ENCODE data around the gene CEP192. TPM values are rescaled to one million over a fixed set of nuclear protein-coding genes. Genes with fewer than 3 reads are reported as not detected.

The CEP192 gene
- total and polyA plus RNA-seq, 2 of the 4 experiments (the other 2 are of a cell fraction), result 17.2 to 29.0 TPM

DNA sequence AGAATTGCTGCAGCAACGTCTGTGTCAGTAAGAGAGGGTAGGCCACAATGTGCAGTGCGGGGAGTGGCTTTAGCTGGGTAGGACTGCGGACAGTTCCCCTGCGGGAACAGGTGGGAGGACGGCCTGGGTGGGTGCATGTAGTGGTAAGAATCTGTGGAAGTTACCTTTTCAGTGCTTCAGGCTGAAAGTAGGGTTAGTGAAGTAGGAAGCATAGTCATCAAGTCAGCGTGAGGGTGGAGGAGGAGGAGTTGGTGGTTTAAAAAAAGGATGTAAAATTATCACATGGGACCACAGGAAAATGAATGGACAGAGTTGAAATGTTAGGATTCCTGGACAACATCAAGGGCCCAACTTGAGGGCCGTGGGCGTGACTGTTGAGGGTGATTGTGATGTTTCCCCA, 13.2 kb downstream of the CEP192 start:
- no peak overlapping the region for H2BK20ac ChIP-seq (ENCODE audit: low read depth, low read length)
- H4K20me1 ChIP-seq (ENCODE audit: insufficient read depth, low read length), result peaks cover 4% of the 10 kb centered on the region; the same call in 1 of the 2 replicates
- no peak overlapping the region for H4K91ac ChIP-seq (ENCODE audit: insufficient read depth, low read depth, low read length)
- H3K4me1 ChIP-seq (ENCODE audit: control insufficient read depth, insufficient read depth, low read length), result no peaks in the 10 kb centered on the region
- H3K4me3 ChIP-seq (ENCODE audit: insufficient read depth, low read depth, low read length), result no peak overlapping the region
- no peaks in the 10 kb centered on the region for H3K9me3 ChIP-seq (ENCODE audit: control insufficient read depth, insufficient read depth, low read length)
- ChIA-PET POLR2A (ENCODE audit: unreplicated experiment) (no interaction called here), CTCF (interaction anchor here (0.6 to 2.2 kb wide), 2 partner anchors 59 to 155 kb away, joined by 4 to 8 read pairs; no protein-coding TSS in a partner anchor)
- intact Hi-C loops (cut with micrococcal nuclease) (loop anchor here (10.0 kb wide), 1 partner anchor 530 kb away; no protein-coding TSS in a partner anchor), in situ Hi-C loops (cut with MboI; ENCODE audit: low sequenced_read_pairs) (loop anchor here (25.0 kb wide), 1 partner anchor 633 kb away; no protein-coding TSS in a partner anchor), dilution Hi-C loops (cut with HindIII; ENCODE audit: low sequenced_read_pairs, unreplicated experiment) (no loop called here)
- no peak overlapping the region for H2AFZ ChIP-seq (replicated peaks; ENCODE audit: low read length, poor library complexity)
- H3K9me1 ChIP-seq (ENCODE audit: insufficient read depth, low read length), result peaks cover 11% of the 10 kb centered on the region; the same call in 1 of the 2 replicates
- H3K14ac ChIP-seq (replicated peaks; ENCODE audit: low read depth, low read length), result no peak overlapping the region
- no peak overlapping the region for H3K18ac ChIP-seq (ENCODE audit: low read depth, low read length)
- no peak overlapping the region for H2BK5ac ChIP-seq (ENCODE audit: low read depth, low read length, poor library complexity, severe bottlenecking)
- TF ChIP-seq CEBPB (IDR thresholded peaks at IDR 0.05; ENCODE audit: low read depth, low read length) (no peak), POLR2A (IDR thresholded peaks at IDR 0.05; ENCODE audit: low read depth, low read length) (no peak), FOS (IDR thresholded peaks at IDR 0.05; ENCODE audit: low read depth, low read length) (no peak)
- TF ChIP-seq, protein P1, sequence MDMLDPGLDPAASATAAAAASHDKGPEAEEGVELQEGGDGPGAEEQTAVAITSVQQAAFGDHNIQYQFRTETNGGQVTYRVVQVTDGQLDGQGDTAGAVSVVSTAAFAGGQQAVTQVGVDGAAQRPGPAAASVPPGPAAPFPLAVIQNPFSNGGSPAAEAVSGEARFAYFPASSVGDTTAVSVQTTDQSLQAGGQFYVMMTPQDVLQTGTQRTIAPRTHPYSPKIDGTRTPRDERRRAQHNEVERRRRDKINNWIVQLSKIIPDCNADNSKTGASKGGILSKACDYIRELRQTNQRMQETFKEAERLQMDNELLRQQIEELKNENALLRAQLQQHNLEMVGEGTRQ (IDR thresholded peaks at IDR 0.05; ENCODE audit: low read depth, low read length), result no peak
- ATAC-seq (ENCODE audit: low read depth), result no peak
- H3K23ac ChIP-seq (ENCODE audit: low read depth, low read length), result no peak overlapping the region
- no peak overlapping the region for H3K27ac ChIP-seq (ENCODE audit: insufficient read depth, low read length)
- BruUV-seq (replicated peaks), result no TSS peak
- H2BK15ac ChIP-seq (ENCODE audit: low read depth, low read length), result no peak overlapping the region
- H3K56ac ChIP-seq (ENCODE audit: extremely low read depth, insufficient read depth, low read length), result no peak overlapping the region
- H2AK5ac ChIP-seq (ENCODE audit: low read depth, low read length), result no peak overlapping the region
- H2BK120ac ChIP-seq (ENCODE audit: low read depth, low read length), result no peak overlapping the region
- no peak overlapping the region for H3K4me2 ChIP-seq (ENCODE audit: low read depth, low read length)
- no peak overlapping the region for H4K8ac ChIP-seq (ENCODE audit: low read depth in 2 of 2, low read length in 2 of 2)
- H3K36me3 ChIP-seq (ENCODE audit: control insufficient read depth, insufficient read depth, low read length), result peaks cover 8% of the 10 kb centered on the region
- no peaks in the 10 kb centered on the region for H3K27me3 ChIP-seq (ENCODE audit: control insufficient read depth, insufficient read depth, low read length)
- no peak overlapping the region for H4K5ac ChIP-seq (ENCODE audit: low read depth, low read length)
- no peak overlapping the region for H3K4ac ChIP-seq (ENCODE audit: low read depth, low read length)
- 96% methylated on average over 8 of the region's 8 CpGs; no CpG with 5 or more reads in 1 of the 2 experiments for WGBS, 2 experiments (ENCODE audit: extremely low coverage in 2 of 2, insufficient read length in 1 of 2)
- no peak for DNase-seq
- no peak overlapping the region for H2AK9ac ChIP-seq (replicated peaks; ENCODE audit: low read depth, low read length, poor library complexity)
- H3K9ac ChIP-seq (ENCODE audit: low read depth, low read length), result no peak overlapping the region
- H3K79me1 ChIP-seq (ENCODE audit: low read depth in 1 of 2, low read length in 2 of 2), result peaks cover 40 to 47% of the 10 kb centered on the region in 2 experiments

Measured in IMR-90 (cell line).